ENCODE measurements around the gene MYLK4. TPM values are rescaled to one million over a fixed set of nuclear protein-coding genes. Genes with fewer than 3 reads are reported as not detected.

The MYLK4 gene
- total RNA-seq, 1 donor: 0.43 TPM

GRCh38 chr6:2659381-2659780 is 91.3 kb downstream of the MYLK4 start:
- no peak for TF ChIP-seq CTCF (IDR thresholded peaks at IDR 0.05; ENCODE audit: insufficient read depth, low read depth, low read length)
- H3K4me3 ChIP-seq (ENCODE audit: low read depth, low read length): no peak overlapping the region
- DNase-seq (ENCODE audit: low read depth): no peak

GRCh38 chr6:2658788-2659187 is 91.9 kb downstream of the MYLK4 start:
- TF ChIP-seq CTCF (IDR thresholded peaks at IDR 0.05; ENCODE audit: insufficient read depth, low read depth, low read length): no peak
- H3K4me3 ChIP-seq (ENCODE audit: low read depth, low read length): no peak overlapping the region
- DNase-seq (ENCODE audit: low read depth): no peak

GRCh38 chr6:2656460-2657079 is 94.2 kb downstream of the MYLK4 start:
- no peak for DNase-seq (ENCODE audit: low read depth)
- no peak for TF ChIP-seq CTCF (IDR thresholded peaks at IDR 0.05; ENCODE audit: insufficient read depth, low read depth, low read length)
- no peak overlapping the region for H3K4me3 ChIP-seq (ENCODE audit: low read depth, low read length)

GRCh38 chr6:2655844-2656433 is 94.8 kb downstream of the MYLK4 start:
- no peak for TF ChIP-seq CTCF (IDR thresholded peaks at IDR 0.05; ENCODE audit: insufficient read depth, low read depth, low read length)
- no peak overlapping the region for H3K4me3 ChIP-seq (ENCODE audit: low read depth, low read length)

GRCh38 chr6:2653369-2654032 is 97.2 kb downstream of the MYLK4 start:
- no peak overlapping the region for H3K4me3 ChIP-seq (ENCODE audit: low read depth, low read length)
- no peak for DNase-seq (ENCODE audit: low read depth)
- TF ChIP-seq CTCF (IDR thresholded peaks at IDR 0.05; ENCODE audit: insufficient read depth, low read depth, low read length): no peak

More at GRCh38 chr6:2655844-2656433, 94.8 kb downstream of the MYLK4 start:
- DNase-seq (ENCODE audit: low read depth): no peak

- no peak overlapping the region for H3K4me3 ChIP-seq (ENCODE audit: low read depth, low read length)
- TF ChIP-seq CTCF (IDR thresholded peaks at IDR 0.05; ENCODE audit: insufficient read depth, low read depth, low read length): no peak
- no peak for DNase-seq (ENCODE audit: low read depth)
Observed at GRCh38 chr6:2652611-2653010, 98.1 kb downstream of the MYLK4 start.
